HepG2 (cell line): Measurements from ENCODE around the gene DLG5. TPM values are rescaled to one million over a fixed set of nuclear protein-coding genes. Genes with fewer than 3 reads are reported as not detected.
A peak's percentile ranks its signal among the peaks of the same experiment; 100 is the strongest.

Source experiments
- E2F1 ChIP-seq: sonication (generic); formaldehyde crosslinking; IDR thresholded peaks from 2 replicates; pipeline ENCODE4 v1.5.0; 2020; ENCODE audit warnings: missing genetic modification reagents
- EEA1 ChIP-seq: sonication (generic); formaldehyde crosslinking; IDR thresholded peaks from 2 replicates; pipeline ENCODE4 v1.5.1; 2020; ENCODE audit warnings: mild to moderate bottlenecking, missing genetic modification reagents, borderline replicate concordance
- HMGA1 ChIP-seq: sonication (generic); formaldehyde crosslinking; conservative IDR thresholded peaks from 2 replicates; pipeline ENCODE4 v1.4.0; 2020; ENCODE audit warnings: missing genetic modification reagents
- MBNL3 ChIP-seq: fragments of 250-450 bp; sonication (Bioruptor Pico); conservative IDR thresholded peaks from 2 replicates; pipeline ENCODE4 v1.8.0; 2022; ENCODE audit warnings: mild to moderate bottlenecking, inconsistent platforms
- NR2F6 ChIP-seq, 2 experiments: IDR thresholded peaks; 2 replicates each; pipeline ENCODE4 v1.6.1; 2016; ENCODE audit warnings: antibody characterized with exemption in 1 of 2, mild to moderate bottlenecking in 1 of 2
- PHF21A ChIP-seq: sonication (generic); formaldehyde crosslinking; IDR thresholded peaks from 2 replicates; pipeline ENCODE4 v1.5.0; 2020; ENCODE audit warnings: mild to moderate bottlenecking, missing genetic modification reagents
- PLRG1 ChIP-seq: fragments of 450-650 bp; conservative IDR thresholded peaks from 2 replicates; pipeline ENCODE4 v1.6.1; 2016
- SMAD9 ChIP-seq: sonication (generic); formaldehyde crosslinking; IDR thresholded peaks from 2 replicates; pipeline ENCODE4 v1.5.1; 2020; ENCODE audit warnings: mild to moderate bottlenecking, missing genetic modification reagents
- U2AF1 ChIP-seq: fragments of 200-400 bp; formaldehyde crosslinking; optimal IDR thresholded peaks from 2 replicates; pipeline ENCODE3; 2017; ENCODE audit warnings: mild to moderate bottlenecking, low read depth, low read length
- ZNF296 ChIP-seq: sonication (generic); formaldehyde crosslinking; conservative IDR thresholded peaks from 2 replicates; pipeline ENCODE4 v1.5.0; 2020; ENCODE audit warnings: mild to moderate bottlenecking, missing genetic modification reagents
- ZNF484 ChIP-seq: sonication (generic); formaldehyde crosslinking; IDR thresholded peaks from 2 replicates; pipeline ENCODE4 v1.5.1; 2020; ENCODE audit warnings: mild to moderate bottlenecking, low read depth, missing genetic modification reagents, borderline replicate concordance
- ZNF503 ChIP-seq: sonication (generic); formaldehyde crosslinking; IDR thresholded peaks from 2 replicates; pipeline ENCODE4 v1.4.0; 2020; ENCODE audit warnings: missing genetic modification reagents
- ZNF660 ChIP-seq: sonication (generic); formaldehyde crosslinking; IDR thresholded peaks from 2 replicates; pipeline ENCODE4 v1.5.1; 2020; ENCODE audit warnings: mild to moderate bottlenecking, low read depth, missing genetic modification reagents, borderline replicate concordance
- ZNF883 ChIP-seq: sonication (generic); formaldehyde crosslinking; IDR thresholded peaks from 2 replicates; pipeline ENCODE4 v1.5.1; 2020; ENCODE audit warnings: mild to moderate bottlenecking, missing genetic modification reagents; ENCODE audit errors: not compliant biosample characterization
- polyA plus RNA-seq, 8 experiments: library from polyadenylated mRNA; depleted of rRNA in 3 of 8; stranded (reverse) in 7 of 8; unstranded in 1 of 8; fragments of >200 nt; fragmentation: Illumina TruSeq in 4 of 8; extraction: Trizol in 4 of 8; gene quantifications; 2 replicates each; pipeline versions ENCODE4 v1.2.1 to v1.2.3, GENCODE V29; 2011 to 2016; ENCODE audit warnings: low read depth in 4 of 8, missing spikeins in 1 of 8, mixed read lengths in 1 of 8; ENCODE audit not compliant: insufficient read depth in 1 of 8
- total RNA-seq, 5 experiments: library from RNA; depleted of rRNA; stranded (reverse); fragments of >200 nt; fragmentation: Illumina TruSeq; extraction: Trizol; gene quantifications; 2 replicates each; pipeline ENCODE4 v1.2.3, GENCODE V29; 2016; ENCODE audit warnings: low read depth in 1 of 5
- TF ChIP-seq, protein P1 (sequence below): sonication (generic); formaldehyde crosslinking; IDR thresholded peaks from 2 replicates; pipeline ENCODE4 v1.8.0; 2022; ENCODE audit warnings: mild to moderate bottlenecking, missing genetic modification reagents, moderate library complexity
- TF ChIP-seq, protein P2 (sequence below): sonication (generic); formaldehyde crosslinking; IDR thresholded peaks from 2 replicates; pipeline ENCODE4 v1.4.0; 2020; ENCODE audit warnings: missing genetic modification reagents

The DLG5 gene
- total and polyA plus RNA-seq, 2 of the 13 experiments (the other 11 are each of a cell fraction or from before 2014, with no cell fraction given) = 15.5 to 18.2 TPM

GRCh38 chr10:77909749-77910375 lies 16.7 kb downstream of the DLG5 start (continued):
- peak; percentile 68; the same call in 1 of the 2 replicates for TF ChIP-seq ZNF503 (CRISPR knock-in tag)
- no peak for TF ChIP-seq ZNF484 (CRISPR knock-in tag)
- peak; percentile 81 for TF ChIP-seq NR2F6 (IDR thresholded peaks at IDR 0.05)
- TF ChIP-seq NR2F6 (CRISPR knock-in tag; IDR thresholded peaks at IDR 0.05) = peak; percentile 86
- TF ChIP-seq, protein P1, sequence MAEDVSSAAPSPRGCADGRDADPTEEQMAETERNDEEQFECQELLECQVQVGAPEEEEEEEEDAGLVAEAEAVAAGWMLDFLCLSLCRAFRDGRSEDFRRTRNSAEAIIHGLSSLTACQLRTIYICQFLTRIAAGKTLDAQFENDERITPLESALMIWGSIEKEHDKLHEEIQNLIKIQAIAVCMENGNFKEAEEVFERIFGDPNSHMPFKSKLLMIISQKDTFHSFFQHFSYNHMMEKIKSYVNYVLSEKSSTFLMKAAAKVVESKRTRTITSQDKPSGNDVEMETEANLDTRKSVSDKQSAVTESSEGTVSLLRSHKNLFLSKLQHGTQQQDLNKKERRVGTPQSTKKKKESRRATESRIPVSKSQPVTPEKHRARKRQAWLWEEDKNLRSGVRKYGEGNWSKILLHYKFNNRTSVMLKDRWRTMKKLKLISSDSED = no peak
- TF ChIP-seq, protein P2, sequence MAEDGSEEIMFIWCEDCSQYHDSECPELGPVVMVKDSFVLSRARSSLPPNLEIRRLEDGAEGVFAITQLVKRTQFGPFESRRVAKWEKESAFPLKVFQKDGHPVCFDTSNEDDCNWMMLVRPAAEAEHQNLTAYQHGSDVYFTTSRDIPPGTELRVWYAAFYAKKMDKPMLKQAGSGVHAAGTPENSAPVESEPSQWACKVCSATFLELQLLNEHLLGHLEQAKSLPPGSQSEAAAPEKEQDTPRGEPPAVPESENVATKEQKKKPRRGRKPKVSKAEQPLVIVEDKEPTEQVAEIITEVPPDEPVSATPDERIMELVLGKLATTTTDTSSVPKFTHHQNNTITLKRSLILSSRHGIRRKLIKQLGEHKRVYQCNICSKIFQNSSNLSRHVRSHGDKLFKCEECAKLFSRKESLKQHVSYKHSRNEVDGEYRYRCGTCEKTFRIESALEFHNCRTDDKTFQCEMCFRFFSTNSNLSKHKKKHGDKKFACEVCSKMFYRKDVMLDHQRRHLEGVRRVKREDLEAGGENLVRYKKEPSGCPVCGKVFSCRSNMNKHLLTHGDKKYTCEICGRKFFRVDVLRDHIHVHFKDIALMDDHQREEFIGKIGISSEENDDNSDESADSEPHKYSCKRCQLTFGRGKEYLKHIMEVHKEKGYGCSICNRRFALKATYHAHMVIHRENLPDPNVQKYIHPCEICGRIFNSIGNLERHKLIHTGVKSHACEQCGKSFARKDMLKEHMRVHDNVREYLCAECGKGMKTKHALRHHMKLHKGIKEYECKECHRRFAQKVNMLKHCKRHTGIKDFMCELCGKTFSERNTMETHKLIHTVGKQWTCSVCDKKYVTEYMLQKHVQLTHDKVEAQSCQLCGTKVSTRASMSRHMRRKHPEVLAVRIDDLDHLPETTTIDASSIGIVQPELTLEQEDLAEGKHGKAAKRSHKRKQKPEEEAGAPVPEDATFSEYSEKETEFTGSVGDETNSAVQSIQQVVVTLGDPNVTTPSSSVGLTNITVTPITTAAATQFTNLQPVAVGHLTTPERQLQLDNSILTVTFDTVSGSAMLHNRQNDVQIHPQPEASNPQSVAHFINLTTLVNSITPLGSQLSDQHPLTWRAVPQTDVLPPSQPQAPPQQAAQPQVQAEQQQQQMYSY = no peak; the same call in 1 of the 2 replicates
- no peak for TF ChIP-seq SMAD9 (CRISPR knock-in tag)
- peak; percentile 100 for TF ChIP-seq PHF21A (CRISPR knock-in tag)
- no peak for TF ChIP-seq ZNF660
- no peak for TF ChIP-seq ZNF296 (CRISPR knock-in tag)
- no peak for TF ChIP-seq MBNL3 (CRISPR knock-in tag)
- no peak for TF ChIP-seq PLRG1
- no peak for TF ChIP-seq EEA1 (CRISPR knock-in tag)
- TF ChIP-seq ZNF883 (CRISPR knock-in tag) = no peak
- no peak for TF ChIP-seq E2F1 (CRISPR knock-in tag)
- TF ChIP-seq HMGA1 (CRISPR knock-in tag) = no peak
- TF ChIP-seq U2AF1 = no peak
